Fibroblast of villous mesenchyme (primary cell): ENCODE data around the gene CA9. TPM values are rescaled to one million over a fixed set of nuclear protein-coding genes. Genes with fewer than 3 reads are reported as not detected.
"Not testable (repeated sequence)": the region's sequence is repeated elsewhere in the genome, so short reads cannot be mapped to it uniquely, and the experiment has no call there.

Experiments
- DNase-seq: peaks from one replicate; pipeline ENCODE4 v3.0.0-alpha.2; 2010; ENCODE audit warnings: low read depth
- H3K4me3 ChIP-seq: 2 replicates; pipeline ENCODE4 v1.5.1; 2011; ENCODE audit warnings: low read depth, mild to moderate bottlenecking, low read length
- total RNA-seq: library from RNA; depleted of rRNA; stranded (reverse); fragments of >200 nt; gene quantifications from 2 replicates; pipeline ENCODE4 v1.2.3, GENCODE V29; 2012
- TF ChIP-seq, protein P1 (sequence below): IDR thresholded peaks from 2 replicates; pipeline ENCODE4 v1.5.1; 2012; ENCODE audit warnings: low read depth, mild to moderate bottlenecking, low read length; ENCODE audit not compliant: insufficient read depth

Gene CA9
- total RNA-seq: under 0.01 TPM in 1 of 2 replicates, not detected in the other

DNA sequence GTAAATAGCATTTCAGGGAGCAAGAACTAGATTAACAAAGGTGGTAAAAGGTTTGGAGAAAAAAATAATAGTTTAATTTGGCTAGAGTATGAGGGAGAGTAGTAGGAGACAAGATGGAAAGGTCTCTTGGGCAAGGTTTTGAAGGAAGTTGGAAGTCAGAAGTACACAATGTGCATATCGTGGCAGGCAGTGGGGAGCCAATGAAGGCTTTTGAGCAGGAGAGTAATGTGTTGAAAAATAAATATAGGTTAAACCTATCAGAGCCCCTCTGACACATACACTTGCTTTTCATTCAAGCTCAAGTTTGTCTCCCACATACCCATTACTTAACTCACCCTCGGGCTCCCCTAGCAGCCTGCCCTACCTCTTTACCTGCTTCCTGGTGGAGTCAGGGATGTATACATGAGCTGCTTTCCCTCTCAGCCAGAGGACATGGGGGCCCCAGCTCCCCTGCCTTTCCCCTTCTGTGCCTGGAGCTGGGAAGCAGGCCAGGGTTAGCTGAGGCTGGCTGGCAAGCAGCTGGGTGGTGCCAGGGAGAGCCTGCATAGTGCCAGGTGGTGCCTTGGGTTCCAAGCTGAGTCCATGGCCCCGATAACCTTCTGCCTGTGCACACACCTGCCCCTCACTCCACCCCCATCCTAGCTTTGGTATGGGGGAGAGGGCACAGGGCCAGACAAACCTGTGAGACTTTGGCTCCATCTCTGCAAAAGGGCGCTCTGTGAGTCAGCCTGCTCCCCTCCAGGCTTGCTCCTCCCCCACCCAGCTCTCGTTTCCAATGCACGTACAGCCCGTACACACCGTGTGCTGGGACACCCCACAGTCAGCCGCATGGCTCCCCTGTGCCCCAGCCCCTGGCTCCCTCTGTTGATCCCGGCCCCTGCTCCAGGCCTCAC lies at the start of gene CA9:
Gene CA9 (plus strand): TSS at position 797 of the 893 bp plus-strand sequence. CDS start 32 bp downstream, at position 829.
- H3K4me3 ChIP-seq: no peak within 1 kb of the TSS
- no peak for DNase-seq

GRCh38 chr9:35627575-35627974 lies 46.2 kb upstream of the CA9 start:
- DNase-seq: no peak

More for the DNA sequence above, at the start of gene CA9:
- TF ChIP-seq, protein P1, sequence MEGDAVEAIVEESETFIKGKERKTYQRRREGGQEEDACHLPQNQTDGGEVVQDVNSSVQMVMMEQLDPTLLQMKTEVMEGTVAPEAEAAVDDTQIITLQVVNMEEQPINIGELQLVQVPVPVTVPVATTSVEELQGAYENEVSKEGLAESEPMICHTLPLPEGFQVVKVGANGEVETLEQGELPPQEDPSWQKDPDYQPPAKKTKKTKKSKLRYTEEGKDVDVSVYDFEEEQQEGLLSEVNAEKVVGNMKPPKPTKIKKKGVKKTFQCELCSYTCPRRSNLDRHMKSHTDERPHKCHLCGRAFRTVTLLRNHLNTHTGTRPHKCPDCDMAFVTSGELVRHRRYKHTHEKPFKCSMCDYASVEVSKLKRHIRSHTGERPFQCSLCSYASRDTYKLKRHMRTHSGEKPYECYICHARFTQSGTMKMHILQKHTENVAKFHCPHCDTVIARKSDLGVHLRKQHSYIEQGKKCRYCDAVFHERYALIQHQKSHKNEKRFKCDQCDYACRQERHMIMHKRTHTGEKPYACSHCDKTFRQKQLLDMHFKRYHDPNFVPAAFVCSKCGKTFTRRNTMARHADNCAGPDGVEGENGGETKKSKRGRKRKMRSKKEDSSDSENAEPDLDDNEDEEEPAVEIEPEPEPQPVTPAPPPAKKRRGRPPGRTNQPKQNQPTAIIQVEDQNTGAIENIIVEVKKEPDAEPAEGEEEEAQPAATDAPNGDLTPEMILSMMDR: no peak

GRCh38 chr9:35628389-35628991 lies 45.2 kb upstream of the CA9 start:
- H3K4me3 ChIP-seq: no peak overlapping the region
- DNase-seq: no peak
- TF ChIP-seq, protein P1: no peak

More at GRCh38 chr9:35627575-35627974, 46.2 kb upstream of the CA9 start:
- TF ChIP-seq, protein P1: no peak
- no peak overlapping the region for H3K4me3 ChIP-seq

GRCh38 chr9:35629597-35629996 lies 44.1 kb upstream of the CA9 start:
- TF ChIP-seq, protein P1: no peak
- no peak overlapping the region for H3K4me3 ChIP-seq
- DNase-seq: no peak

- H3K4me3 ChIP-seq: no peak overlapping the region
- TF ChIP-seq, protein P1: no peak
- no peak for DNase-seq
Measured at GRCh38 chr9:35635730-35636129, 38.0 kb upstream of the CA9 start.

GRCh38 chr9:35636135-35636876 lies 37.4 kb upstream of the CA9 start:
- no peak overlapping the region for H3K4me3 ChIP-seq
- TF ChIP-seq, protein P1: no peak
- no peak for DNase-seq

- H3K4me3 ChIP-seq, DNase-seq: not testable (repeated sequence)
Measured at GRCh38 chr9:35636877-35637246, 36.9 kb upstream of the CA9 start.

GRCh38 chr9:35637427-35637955 lies 36.2 kb upstream of the CA9 start:
- H3K4me3 ChIP-seq, DNase-seq: not testable (repeated sequence)

- H3K4me3 ChIP-seq, DNase-seq: not testable (repeated sequence)
Measured at GRCh38 chr9:35638751-35639150, 35.0 kb upstream of the CA9 start.

DNA sequence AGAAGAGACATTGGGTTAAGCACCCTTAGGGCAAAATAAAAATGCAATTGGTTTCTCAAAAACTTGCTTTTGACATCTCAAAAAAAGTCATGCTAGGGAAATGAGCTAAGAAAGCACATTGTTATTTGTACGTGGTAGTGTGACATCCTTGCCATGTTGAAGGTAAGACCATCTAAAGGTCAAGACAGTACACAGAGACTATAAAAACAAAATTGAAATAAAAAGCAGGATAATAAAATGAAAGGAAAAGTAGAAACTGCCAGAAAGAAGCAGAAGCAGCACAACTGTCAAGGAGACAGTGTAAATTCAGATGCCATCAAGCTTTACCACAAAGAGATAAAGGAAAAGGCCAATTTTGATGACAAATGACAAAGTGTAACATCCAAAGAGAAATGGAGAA lies 34.5 kb upstream of the CA9 start:
- not testable (repeated sequence) for H3K4me3 ChIP-seq, DNase-seq
